Neural cell (in vitro differentiated cells): ENCODE results near the gene DGKK. TPM values are rescaled to one million over a fixed set of nuclear protein-coding genes. Genes with fewer than 3 reads are reported as not detected.

Source experiments
- H2AFZ ChIP-seq: fragments of 200-600, 300-800 bp; sonication (generic), shearing (Covaris generic); 2 replicates; pipeline ENCODE4 v1.6.0; 2014; ENCODE audit warnings: low read depth, mild to moderate bottlenecking, antibody characterized with exemption, low read length, moderate library complexity
- H3F3A ChIP-seq: fragments of 200-600 bp; shearing (Covaris generic); 2 replicates; pipeline ENCODE4 v1.6.1; 2016; ENCODE audit warnings: mild to moderate bottlenecking, moderate library complexity, mixed read lengths, antibody characterized with exemption, low read length; ENCODE audit not compliant: insufficient read depth, poor library complexity, severe bottlenecking
- H3K27ac ChIP-seq: fragments of 200-600, 300-800 bp; sonication (generic), shearing (Covaris generic); 2 replicates; pipeline ENCODE4 v1.5.1; 2014; ENCODE audit warnings: mild to moderate bottlenecking, low read length, moderate library complexity
- H3K27me3 ChIP-seq: fragments of 300-800, 200-600 bp; sonication (generic), shearing (Covaris generic); 2 replicates; pipeline ENCODE4 v1.6.0; 2014; ENCODE audit warnings: mild to moderate bottlenecking, low read depth, low read length, moderate library complexity; ENCODE audit not compliant: insufficient read depth
- H3K36me3 ChIP-seq: fragments of 300-800, 200-600 bp; sonication (generic), shearing (Covaris generic); 2 replicates; pipeline ENCODE4 v1.5.1; 2014; ENCODE audit warnings: mild to moderate bottlenecking, antibody characterized with exemption, low read length, moderate library complexity; ENCODE audit not compliant: insufficient read depth
- H3K4me2 ChIP-seq: fragments of 300-800, 200-600 bp; sonication (generic), shearing (Covaris generic); 2 replicates; pipeline ENCODE4 v1.6.0; 2014; ENCODE audit warnings: mild to moderate bottlenecking, low read length
- H3K4me3 ChIP-seq: fragments of 300-800, 200-600 bp; sonication (generic), shearing (Covaris generic); 2 replicates; pipeline ENCODE4 v1.5.1; 2014; ENCODE audit warnings: mild to moderate bottlenecking, low read length, moderate library complexity
- H3K79me2 ChIP-seq: fragments of 200-600 bp; shearing (Covaris generic); replicated peaks from 2 replicates; pipeline ENCODE4 v1.6.0; 2014; ENCODE audit warnings: mild to moderate bottlenecking, low read length, moderate library complexity; ENCODE audit not compliant: insufficient read depth
- H3K9ac ChIP-seq: fragments of 300-800, 200-600 bp; sonication (generic), shearing (Covaris generic); 2 replicates; pipeline ENCODE4 v1.6.1; 2016; ENCODE audit warnings: mild to moderate bottlenecking, low read length, mixed read lengths
- H3K9me2 ChIP-seq: fragments of 200-600 bp; shearing (Covaris generic); 2 replicates; pipeline ENCODE4 v1.6.1; 2016; ENCODE audit warnings: mild to moderate bottlenecking, low read length, mixed read lengths; ENCODE audit not compliant: insufficient read depth
- H3K9me3 ChIP-seq: fragments of 200-600, 300-800 bp; sonication (generic), shearing (Covaris generic); 2 replicates; pipeline ENCODE4 v1.6.1; 2016; ENCODE audit warnings: mild to moderate bottlenecking, mixed run types, low read length, moderate library complexity, mixed read lengths
- H4K20me1 ChIP-seq: fragments of 200-600 bp; shearing (Covaris generic); 2 replicates; pipeline ENCODE4 v1.6.1; 2016; ENCODE audit warnings: mild to moderate bottlenecking, mixed run types; ENCODE audit not compliant: insufficient read depth
- EP300 ChIP-seq: fragments of 450-650 bp; conservative IDR thresholded peaks from 2 replicates; pipeline ENCODE4 v1.6.1; 2014; ENCODE audit warnings: antibody characterized with exemption, mild to moderate bottlenecking, moderate library complexity; ENCODE audit not compliant: poor library complexity, severe bottlenecking
- EZH2 ChIP-seq: fragments of 200-600, 300-800 bp; shearing (Covaris generic), sonication (generic); IDR thresholded peaks from 2 replicates; pipeline ENCODE4 v1.6.1; 2014; ENCODE audit warnings: antibody characterized with exemption, low read length, borderline replicate concordance, mild to moderate bottlenecking; ENCODE audit not compliant: insufficient read depth, poor library complexity, severe bottlenecking
- MXI1 ChIP-seq: fragments of 450-650 bp; conservative IDR thresholded peaks from 2 replicates; pipeline ENCODE4 v1.6.1; 2014; ENCODE audit warnings: antibody characterized with exemption, mild to moderate bottlenecking; ENCODE audit not compliant: poor library complexity, severe bottlenecking
- POLR2AphosphoS5 ChIP-seq: IDR thresholded peaks from 2 replicates; pipeline ENCODE4 v1.6.1; 2012
- RAD21 ChIP-seq: fragments of 450-650 bp; conservative IDR thresholded peaks from 2 replicates; pipeline ENCODE4 v1.6.1; 2014; ENCODE audit warnings: antibody characterized with exemption, mild to moderate bottlenecking, moderate library complexity
- REST ChIP-seq: IDR thresholded peaks from 2 replicates; pipeline ENCODE4 v1.6.1; 2012; ENCODE audit warnings: borderline replicate concordance
- SMC3 ChIP-seq: fragments of 450-650 bp; conservative IDR thresholded peaks from 2 replicates; pipeline ENCODE4 v1.6.1; 2014; ENCODE audit warnings: antibody characterized with exemption, mild to moderate bottlenecking, moderate library complexity; ENCODE audit not compliant: poor library complexity
- TAF1 ChIP-seq: IDR thresholded peaks from 2 replicates; pipeline ENCODE4 v1.6.1; 2012; ENCODE audit warnings: low read depth
- polyA plus RNA-seq: library from polyadenylated mRNA; depleted of rRNA; stranded (reverse); fragments of >200 nt; gene quantifications from 2 replicates; pipeline ENCODE4 v1.2.3, GENCODE V29; 2014
- TF ChIP-seq, protein P1 (sequence below): fragments of 450-650 bp; IDR thresholded peaks from 2 replicates; pipeline ENCODE4 v1.5.1; 2014; ENCODE audit warnings: antibody characterized with exemption, mild to moderate bottlenecking, moderate library complexity; ENCODE audit not compliant: poor library complexity, severe bottlenecking

Gene DGKK
- polyA plus RNA-seq, 1 donor from 2014 or later = 1.3 TPM

GRCh38 chrX:50393902-50394301 is 76.7 kb downstream of the DGKK start:
- H3K9me2 ChIP-seq = no peaks in the 10 kb centered on the region
- H3K27me3 ChIP-seq = no peaks in the 10 kb centered on the region
- no peaks in the 10 kb centered on the region for H3F3A ChIP-seq
- no peak overlapping the region for H2AFZ ChIP-seq
- no peak overlapping the region for H3K4me3 ChIP-seq
- H3K27ac ChIP-seq = no peak overlapping the region
- TF ChIP-seq RAD21 (no peak), REST (no peak), EZH2 (no peak), SMC3 (no peak), POLR2AphosphoS5 (no peak), TAF1 (no peak), EP300 (no peak), MXI1 (no peak)
- TF ChIP-seq, protein P1, sequence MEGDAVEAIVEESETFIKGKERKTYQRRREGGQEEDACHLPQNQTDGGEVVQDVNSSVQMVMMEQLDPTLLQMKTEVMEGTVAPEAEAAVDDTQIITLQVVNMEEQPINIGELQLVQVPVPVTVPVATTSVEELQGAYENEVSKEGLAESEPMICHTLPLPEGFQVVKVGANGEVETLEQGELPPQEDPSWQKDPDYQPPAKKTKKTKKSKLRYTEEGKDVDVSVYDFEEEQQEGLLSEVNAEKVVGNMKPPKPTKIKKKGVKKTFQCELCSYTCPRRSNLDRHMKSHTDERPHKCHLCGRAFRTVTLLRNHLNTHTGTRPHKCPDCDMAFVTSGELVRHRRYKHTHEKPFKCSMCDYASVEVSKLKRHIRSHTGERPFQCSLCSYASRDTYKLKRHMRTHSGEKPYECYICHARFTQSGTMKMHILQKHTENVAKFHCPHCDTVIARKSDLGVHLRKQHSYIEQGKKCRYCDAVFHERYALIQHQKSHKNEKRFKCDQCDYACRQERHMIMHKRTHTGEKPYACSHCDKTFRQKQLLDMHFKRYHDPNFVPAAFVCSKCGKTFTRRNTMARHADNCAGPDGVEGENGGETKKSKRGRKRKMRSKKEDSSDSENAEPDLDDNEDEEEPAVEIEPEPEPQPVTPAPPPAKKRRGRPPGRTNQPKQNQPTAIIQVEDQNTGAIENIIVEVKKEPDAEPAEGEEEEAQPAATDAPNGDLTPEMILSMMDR = no peak
- no peaks in the 10 kb centered on the region for H4K20me1 ChIP-seq
- H3K4me2 ChIP-seq = no peak overlapping the region
- no peaks in the 10 kb centered on the region for H3K79me2 ChIP-seq
- no peak overlapping the region for H3K9ac ChIP-seq
- H3K36me3 ChIP-seq = no peaks in the 10 kb centered on the region
- H3K9me3 ChIP-seq = no peaks in the 10 kb centered on the region

DNA sequence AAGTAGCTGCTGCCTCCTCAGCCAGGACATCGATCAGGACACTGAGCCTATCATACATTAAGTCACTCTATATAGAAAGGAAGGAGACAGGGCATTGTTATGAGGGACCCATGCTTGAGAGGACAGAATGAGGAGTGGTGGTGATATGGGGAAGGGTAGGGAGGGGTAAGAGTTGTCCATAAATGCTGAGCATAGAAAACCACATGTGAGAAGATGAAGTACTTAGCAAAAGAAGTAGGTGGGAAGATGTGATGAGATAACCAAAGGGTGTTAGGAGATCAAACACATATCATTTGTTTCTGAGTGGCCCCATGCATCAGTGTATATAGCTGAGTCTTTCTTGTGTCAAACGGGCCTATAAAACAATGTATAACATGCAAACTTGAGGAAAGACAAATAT is 84.1 kb downstream of the DGKK start:
- Histone ChIP-seq H3K79me2 (no peaks in the 10 kb centered on the region), H3K27me3 (no peaks in the 10 kb centered on the region), H3K27ac (no peak overlapping the region), H3K4me3 (no peak overlapping the region), H3K36me3 (no peaks in the 10 kb centered on the region), H3K9me2 (no peaks in the 10 kb centered on the region), H4K20me1 (no peaks in the 10 kb centered on the region), H3F3A (no peaks in the 10 kb centered on the region), H3K9ac (no peak overlapping the region), H2AFZ (no peak overlapping the region), H3K9me3 (no peaks in the 10 kb centered on the region), H3K4me2 (no peak overlapping the region)
- no peak for TF ChIP-seq SMC3
- TF ChIP-seq EZH2 = no peak
- no peak for TF ChIP-seq MXI1
- TF ChIP-seq RAD21 = no peak
- TF ChIP-seq POLR2AphosphoS5 = no peak
- TF ChIP-seq TAF1 = no peak
- TF ChIP-seq, protein P1 = no peak
